OCI-LY1 (cell line): ENCODE measurements around the gene APOD.

Source experiments
- CTCF ChIP-seq: fragments of 200-600 bp; sonication (generic), shearing (Covaris generic); IDR thresholded peaks from 2 replicates; pipeline ENCODE4 v1.5.1; 2017; ENCODE audit warnings: mild to moderate bottlenecking, antibody characterized with exemption, low read length, moderate library complexity, mixed read lengths
- EZH2 ChIP-seq: fragments of 200-600 bp; sonication (generic), shearing (Covaris generic); IDR thresholded peaks from 2 replicates; pipeline ENCODE4 v1.8.0; 2017; ENCODE audit warnings: borderline replicate concordance, mixed run types, mild to moderate bottlenecking, antibody characterized with exemption, low read length, moderate library complexity, mixed read lengths

- no peak for TF ChIP-seq CTCF
- no peak for TF ChIP-seq EZH2
Observed at GRCh38 chr3:195580744-195581443, 2.8 kb downstream of the APOD start.
